GM20000 (cell line): ENCODE data around the gene LMBRD1.
"Not testable (repeated sequence)": the region's sequence is repeated elsewhere in the genome, so short reads cannot be mapped to it uniquely, and the experiment has no call there.

ENCODE experiments used
- DNase-seq: peaks from one replicate; pipeline ENCODE4 v3.0.0; 2012; ENCODE audit warnings: low spot score
- CTCF ChIP-seq: IDR thresholded peaks from 2 replicates; pipeline ENCODE4 v1.5.1; 2012; ENCODE audit warnings: mild to moderate bottlenecking, control low read depth; ENCODE audit errors: extremely low read depth, missing control alignments

LMBRD1 gene

GRCh38 chr6:69699655-69700054 is 97.2 kb downstream of the LMBRD1 start:
- no peak for DNase-seq
- no peak for TF ChIP-seq CTCF

- peak; percentile 2 for DNase-seq
- no peak for TF ChIP-seq CTCF
Observed at GRCh38 chr6:69696273-69696672, 100.5 kb downstream of the LMBRD1 start.

GRCh38 chr6:69693762-69694161 is 103.0 kb downstream of the LMBRD1 start:
- DNase-seq = no peak
- no peak for TF ChIP-seq CTCF

- TF ChIP-seq CTCF = no peak
- no peak for DNase-seq
Observed at GRCh38 chr6:69690986-69691385, 105.8 kb downstream of the LMBRD1 start.

GRCh38 chr6:69680302-69680701 is 116.5 kb downstream of the LMBRD1 start:
- no peak for DNase-seq
- no peak for TF ChIP-seq CTCF

GRCh38 chr6:69673298-69673697 is 123.5 kb downstream of the LMBRD1 start:
- no peak for DNase-seq
- TF ChIP-seq CTCF = no peak

GRCh38 chr6:69668916-69669315 is 127.9 kb downstream of the LMBRD1 start:
- DNase-seq = no peak
- no peak for TF ChIP-seq CTCF

- DNase-seq = not testable (repeated sequence)
Observed at GRCh38 chr6:69666779-69667178, 130.0 kb downstream of the LMBRD1 start.
